HG02642 (cell line): Measurements from ENCODE around the gene RAP2B.
"Not testable (repeated sequence)": the region's sequence is repeated elsewhere in the genome, so short reads cannot be mapped to it uniquely, and the experiment has no call there.

Experiments used
- ATAC-seq: cut with Tn5 transposase; IDR thresholded peaks from one replicate; pipeline ENCODE4 v1.9.1; 2021; ENCODE audit warnings: mild to moderate bottlenecking; ENCODE audit not compliant: unreplicated experiment, poor library complexity

The RAP2B gene

DNA sequence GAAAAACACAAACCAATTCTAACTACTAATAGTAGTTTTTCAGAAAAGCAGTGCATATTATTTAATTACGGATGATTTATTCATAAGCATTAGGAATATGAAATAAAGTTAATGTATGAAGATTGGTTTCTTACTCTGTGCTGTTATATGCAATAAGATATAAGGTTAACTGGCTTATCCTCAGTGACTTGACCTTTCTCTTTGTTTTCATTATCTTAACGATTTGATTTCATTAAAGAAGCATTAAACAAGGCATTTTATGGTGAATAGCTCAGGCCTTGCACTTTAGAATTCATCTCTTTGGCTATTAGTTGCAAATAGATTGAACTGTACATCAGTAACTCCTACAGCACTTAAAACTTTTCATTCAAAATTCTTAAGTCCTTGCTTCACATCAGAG is 28.9 kb downstream of the RAP2B start:
- ATAC-seq, result no peak

DNA sequence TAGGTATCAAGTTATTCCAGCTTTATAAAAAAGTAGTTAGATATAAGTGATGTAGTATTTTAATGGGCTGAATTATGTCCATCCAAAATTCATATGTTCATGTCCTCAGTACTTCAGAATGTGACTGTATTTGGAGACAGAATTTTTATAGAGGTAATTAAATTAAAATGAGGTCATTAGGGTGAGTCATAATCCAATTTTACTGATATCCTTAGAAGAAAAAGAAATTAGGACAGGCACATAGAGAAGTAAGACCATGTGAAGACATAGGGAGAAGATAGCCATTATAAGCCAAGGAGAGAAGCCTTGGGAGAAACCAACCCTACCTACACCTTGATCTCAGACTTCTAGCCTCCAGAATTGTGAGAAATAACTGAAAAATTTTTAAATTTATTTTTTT is 30.3 kb downstream of the RAP2B start:
- no peak for ATAC-seq

DNA sequence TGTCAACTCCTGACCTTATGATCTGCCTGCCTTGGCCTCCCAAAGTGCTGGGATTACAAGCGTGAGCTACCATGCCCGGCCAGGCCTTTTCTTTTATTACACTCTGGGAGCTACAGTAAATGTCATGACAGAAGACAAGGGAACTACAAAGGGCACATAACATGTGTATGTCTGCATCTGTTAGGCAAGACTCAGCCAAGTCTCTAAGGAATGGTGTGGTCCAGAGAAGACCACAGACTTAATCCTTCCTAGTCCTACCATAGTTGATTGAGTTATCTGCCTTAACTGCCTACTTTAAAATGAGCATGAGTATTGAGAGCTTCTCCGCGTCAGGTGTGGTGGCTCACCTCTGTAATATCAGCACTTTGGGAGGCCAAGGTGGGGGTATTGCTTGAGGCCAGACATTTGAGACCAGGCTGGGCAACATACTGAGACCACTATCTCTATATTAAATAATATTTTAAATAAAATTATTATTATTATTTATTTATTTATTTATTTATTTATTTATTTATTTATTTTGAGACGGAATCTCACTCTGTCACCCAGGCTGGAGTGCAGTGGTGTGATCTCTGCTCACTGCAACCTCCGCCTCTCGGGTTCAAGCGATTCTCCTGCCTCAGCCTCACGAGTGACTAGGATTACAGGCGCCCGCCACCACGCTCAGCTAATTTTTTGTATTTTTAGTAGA is 31.9 kb downstream of the RAP2B start:
- not testable (repeated sequence) for ATAC-seq

DNA sequence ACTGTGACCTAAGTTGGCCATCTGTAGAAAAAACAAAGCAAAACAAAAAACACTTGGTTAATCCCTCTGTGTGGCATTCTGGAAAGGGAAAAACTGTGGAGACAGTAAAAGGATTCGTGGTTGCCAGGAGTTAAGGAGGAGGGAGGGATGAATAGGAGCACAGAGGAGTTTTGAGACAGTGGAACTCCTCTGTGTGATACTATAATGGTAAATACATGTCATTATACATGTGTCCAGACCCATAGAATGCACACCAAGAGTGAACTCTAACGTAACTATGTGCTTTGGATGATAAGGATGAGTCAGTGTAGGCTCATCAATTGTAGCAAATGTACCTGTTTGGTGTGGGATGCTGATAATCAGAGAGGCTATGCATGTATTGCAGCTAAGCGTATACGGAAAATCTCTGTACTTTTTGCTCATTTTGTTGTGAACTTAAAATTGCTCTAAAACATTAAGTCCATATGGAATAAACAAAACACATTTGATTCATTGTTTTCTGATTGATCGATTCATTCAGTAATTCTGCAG is 33.4 kb downstream of the RAP2B start:
- no peak for ATAC-seq

DNA sequence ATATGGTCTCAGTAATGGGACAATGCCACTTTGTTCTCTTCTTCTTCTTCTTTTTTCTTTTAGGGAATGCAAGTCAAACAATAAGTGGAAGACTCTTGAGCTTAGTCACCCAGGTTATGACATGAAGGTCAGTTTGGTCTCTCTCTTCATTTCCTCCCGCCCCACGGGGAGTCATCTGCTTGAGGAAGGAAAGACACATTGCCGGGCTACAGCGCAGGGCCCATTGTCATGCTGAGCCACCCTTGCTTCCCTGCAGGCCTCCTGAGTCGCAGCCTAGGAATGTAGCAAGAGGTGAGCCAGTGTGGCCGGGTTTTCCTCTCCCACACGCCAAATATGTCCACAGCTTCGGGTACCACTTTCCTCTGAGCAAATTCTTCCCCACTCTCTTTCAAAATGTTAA is 47.6 kb downstream of the RAP2B start:
- no peak for ATAC-seq

DNA sequence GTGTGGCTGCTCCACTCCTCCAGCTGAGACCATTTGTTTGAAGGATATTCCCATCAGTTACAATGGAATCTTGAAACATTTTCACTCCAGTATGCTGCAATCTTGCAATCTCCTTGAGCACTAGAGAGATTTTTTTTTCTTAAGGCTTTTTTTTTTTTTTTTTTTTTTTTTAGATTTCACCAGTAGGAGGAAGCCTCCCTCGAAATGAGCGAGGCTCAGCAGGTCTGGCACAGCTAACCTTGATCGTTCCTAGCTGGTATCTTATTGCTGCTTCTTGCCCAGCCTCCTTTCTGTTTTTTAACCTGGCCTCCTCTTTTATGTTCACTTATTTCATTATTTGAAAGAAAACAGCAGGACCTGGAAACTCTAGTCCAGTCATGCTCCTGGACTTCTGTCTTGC is 48.1 kb downstream of the RAP2B start:
- no peak for ATAC-seq

DNA sequence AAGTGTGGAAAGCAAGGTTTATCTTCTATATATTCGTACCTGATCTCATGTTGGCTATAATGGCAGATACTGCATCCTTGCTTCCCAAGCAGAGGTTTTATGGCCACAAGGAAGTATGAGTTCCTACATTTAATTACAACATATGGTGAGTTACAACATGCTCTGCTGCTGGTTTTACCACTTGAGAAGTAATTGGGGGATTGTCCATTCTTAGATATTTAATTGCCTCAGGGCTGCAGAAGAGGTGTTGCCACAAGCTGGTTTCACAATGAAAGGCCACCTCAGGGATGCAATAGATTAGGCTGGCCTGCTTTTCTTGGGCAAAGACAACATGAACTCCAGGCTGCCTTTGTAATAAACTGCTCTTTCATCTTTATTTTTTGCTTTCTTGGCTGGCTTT is 48.6 kb downstream of the RAP2B start:
- ATAC-seq, result no peak

DNA sequence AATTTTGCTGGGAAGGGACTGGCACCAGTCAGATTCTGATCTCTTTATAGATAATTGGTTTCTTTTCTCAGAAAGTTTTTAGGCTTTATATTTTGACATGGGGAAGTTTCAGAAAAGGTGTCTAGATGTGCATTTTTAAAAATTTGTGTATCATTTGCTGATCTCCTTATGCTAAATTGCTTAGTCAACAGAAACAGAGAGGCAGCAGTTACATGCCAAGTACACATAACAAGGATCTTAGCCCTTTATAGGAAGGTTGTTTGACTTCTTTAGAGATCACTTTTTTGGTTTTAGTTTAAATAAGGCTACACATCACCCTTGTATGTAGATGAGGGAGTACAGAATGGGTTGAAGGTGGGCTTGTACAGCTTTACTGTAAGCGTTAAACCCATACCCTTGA is 53.5 kb downstream of the RAP2B start:
- ATAC-seq, result no peak

DNA sequence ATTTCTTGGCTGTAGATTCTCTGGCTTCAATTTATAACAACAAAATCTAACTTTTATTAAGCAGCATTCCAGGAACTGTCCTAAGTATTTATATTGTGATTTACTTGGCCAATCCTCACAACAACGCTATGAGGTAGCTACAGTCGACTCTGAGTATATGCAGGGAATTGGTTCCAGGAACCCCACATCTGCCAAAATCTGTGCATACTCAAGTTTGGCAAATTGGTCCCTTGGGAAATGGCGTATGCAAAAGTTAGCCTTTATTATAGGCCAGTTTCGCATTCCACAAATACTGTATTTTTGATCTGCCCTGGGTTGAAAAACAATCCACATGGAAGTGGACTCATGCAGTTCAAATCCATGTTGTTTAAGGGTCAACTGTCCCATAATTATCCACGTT is 53.9 kb downstream of the RAP2B start:
- ATAC-seq, result no peak

DNA sequence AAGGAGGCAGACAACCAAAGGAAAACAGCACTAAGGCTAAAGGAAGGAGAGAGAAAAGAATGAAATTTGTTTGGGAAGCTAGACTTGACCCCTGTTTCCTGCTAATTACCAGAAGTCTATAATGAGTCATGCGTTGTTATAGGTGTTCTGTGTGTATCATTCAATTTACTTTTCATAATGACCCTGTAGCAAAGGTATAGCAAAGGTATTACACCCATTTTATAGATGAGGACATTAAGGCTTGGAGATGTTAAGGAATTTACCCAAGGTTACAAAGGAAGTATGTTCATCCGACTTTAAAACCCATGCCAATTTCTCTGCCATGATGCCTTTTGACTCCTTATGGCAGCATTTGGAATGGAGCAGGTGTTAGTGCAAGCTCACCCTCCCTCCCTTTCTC is 54.9 kb downstream of the RAP2B start:
- ATAC-seq, result no peak

DNA sequence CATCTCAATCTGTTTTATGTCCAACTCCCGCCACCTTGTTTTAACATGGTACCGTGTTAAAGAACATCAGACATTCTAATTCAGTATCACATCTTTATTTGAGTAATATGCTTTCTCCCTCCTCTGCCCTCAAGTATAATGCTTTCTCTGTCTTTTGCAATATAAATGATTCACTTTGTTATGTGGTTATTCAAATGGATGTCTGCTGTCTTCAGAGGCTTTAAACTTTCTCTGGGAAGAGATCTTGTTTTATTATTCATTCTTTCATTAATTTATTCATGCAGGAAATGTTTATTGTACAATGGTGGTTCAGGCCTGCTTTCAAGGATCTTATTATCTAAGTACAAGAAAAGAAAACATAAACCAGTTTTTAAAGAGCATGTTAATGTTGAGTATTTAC is 57.1 kb downstream of the RAP2B start:
- no peak for ATAC-seq
